Glutamatergic neuron (in vitro differentiated cells): Measurements from ENCODE around the gene NTHL1. TPM values are rescaled to one million over a fixed set of nuclear protein-coding genes. Genes with fewer than 3 reads are reported as not detected.
A peak's percentile ranks its signal among the peaks of the same experiment; 100 is the strongest.

Source experiments
- DNase-seq: peaks from one replicate; pipeline ENCODE4 v3.0.0; 2022
- H3K27ac Mint-ChIP-seq: one replicate; pipeline ENCODE4 v1.8.0; 2020; ENCODE audit warnings: mild to moderate bottlenecking, mixed read lengths, inconsistent platforms; ENCODE audit not compliant: unreplicated experiment
- H3K27me3 Mint-ChIP-seq: one replicate; pipeline ENCODE4 v1.8.0; 2020; ENCODE audit warnings: mild to moderate bottlenecking, moderate library complexity, mixed read lengths, inconsistent platforms; ENCODE audit not compliant: unreplicated experiment
- H3K36me3 Mint-ChIP-seq: one replicate; pipeline ENCODE4 v1.8.0; 2020; ENCODE audit warnings: mild to moderate bottlenecking, mixed read lengths, inconsistent platforms; ENCODE audit not compliant: unreplicated experiment
- H3K4me1 Mint-ChIP-seq: one replicate; pipeline ENCODE4 v1.8.0; 2020; ENCODE audit warnings: mild to moderate bottlenecking, low read depth, mixed read lengths, inconsistent platforms; ENCODE audit not compliant: unreplicated experiment
- H3K4me3 Mint-ChIP-seq: one replicate; pipeline ENCODE4 v1.8.0; 2020; ENCODE audit warnings: mild to moderate bottlenecking, mixed read lengths, inconsistent platforms; ENCODE audit not compliant: unreplicated experiment
- H3K9me3 Mint-ChIP-seq: one replicate; pipeline ENCODE4 v1.8.0; 2020; ENCODE audit warnings: mild to moderate bottlenecking, moderate library complexity, mixed read lengths, inconsistent platforms; ENCODE audit not compliant: unreplicated experiment
- total RNA-seq: library from RNA; stranded (reverse); fragmentation: NEBNext Ultra II Directional; extraction: Animal tissue kit (Norgen Biotek cat#: 25700); gene quantifications from one replicate; pipeline ENCODE4 v1.2.1, GENCODE V29; 2021; ENCODE audit not compliant: unreplicated experiment
- TF ChIP-seq, protein P1 (sequence below): fragments of 200-600 bp; sonication (generic); IDR thresholded peaks from one replicate; pipeline ENCODE4 v1.5.0; 2021; ENCODE audit not compliant: partially characterized antibody, unreplicated experiment

Gene NTHL1
- total RNA-seq, 1 donor from 2014 or later = 194 TPM

DNA sequence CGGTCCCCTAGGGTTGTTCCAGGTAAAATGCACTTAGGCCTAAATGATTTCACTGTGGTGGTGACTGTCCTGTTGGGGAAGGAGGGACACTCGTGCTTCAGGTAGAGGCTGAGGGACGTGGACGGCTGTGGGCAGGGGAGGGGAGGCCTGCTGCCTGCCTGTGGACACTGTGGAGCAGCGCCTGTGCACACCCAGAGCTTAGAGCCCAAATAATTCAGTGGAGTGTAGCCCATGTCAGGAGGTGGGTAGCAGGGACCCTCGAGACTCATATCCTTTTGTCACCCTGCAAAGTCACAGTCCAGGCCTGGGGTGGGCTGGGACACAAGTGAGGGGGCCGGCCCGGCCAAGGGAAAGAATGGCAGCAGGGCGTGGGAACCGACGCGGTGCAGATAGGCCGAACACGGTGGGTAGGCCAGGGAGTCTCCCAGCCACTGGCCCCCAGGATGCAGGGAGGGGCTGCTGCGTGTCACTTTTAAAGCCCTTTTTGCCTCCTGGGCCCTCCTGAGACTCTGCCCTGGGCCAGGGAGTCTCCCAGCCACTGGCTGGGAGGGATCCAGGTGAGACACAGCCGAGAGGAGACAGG is 21.7 kb downstream of the NTHL1 start:
- H3K27ac Mint-ChIP-seq = no peak overlapping the region
- H3K27me3 Mint-ChIP-seq = peaks cover 11% of the 10 kb centered on the region
- H3K36me3 Mint-ChIP-seq = no peaks in the 10 kb centered on the region
- TF ChIP-seq, protein P1, sequence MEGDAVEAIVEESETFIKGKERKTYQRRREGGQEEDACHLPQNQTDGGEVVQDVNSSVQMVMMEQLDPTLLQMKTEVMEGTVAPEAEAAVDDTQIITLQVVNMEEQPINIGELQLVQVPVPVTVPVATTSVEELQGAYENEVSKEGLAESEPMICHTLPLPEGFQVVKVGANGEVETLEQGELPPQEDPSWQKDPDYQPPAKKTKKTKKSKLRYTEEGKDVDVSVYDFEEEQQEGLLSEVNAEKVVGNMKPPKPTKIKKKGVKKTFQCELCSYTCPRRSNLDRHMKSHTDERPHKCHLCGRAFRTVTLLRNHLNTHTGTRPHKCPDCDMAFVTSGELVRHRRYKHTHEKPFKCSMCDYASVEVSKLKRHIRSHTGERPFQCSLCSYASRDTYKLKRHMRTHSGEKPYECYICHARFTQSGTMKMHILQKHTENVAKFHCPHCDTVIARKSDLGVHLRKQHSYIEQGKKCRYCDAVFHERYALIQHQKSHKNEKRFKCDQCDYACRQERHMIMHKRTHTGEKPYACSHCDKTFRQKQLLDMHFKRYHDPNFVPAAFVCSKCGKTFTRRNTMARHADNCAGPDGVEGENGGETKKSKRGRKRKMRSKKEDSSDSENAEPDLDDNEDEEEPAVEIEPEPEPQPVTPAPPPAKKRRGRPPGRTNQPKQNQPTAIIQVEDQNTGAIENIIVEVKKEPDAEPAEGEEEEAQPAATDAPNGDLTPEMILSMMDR = no peak
- no peak for DNase-seq
- H3K4me3 Mint-ChIP-seq = peak overlapping the region; percentile 52
- peaks cover 11% of the 10 kb centered on the region for H3K9me3 Mint-ChIP-seq
- peaks cover 6% of the 10 kb centered on the region for H3K4me1 Mint-ChIP-seq

DNA sequence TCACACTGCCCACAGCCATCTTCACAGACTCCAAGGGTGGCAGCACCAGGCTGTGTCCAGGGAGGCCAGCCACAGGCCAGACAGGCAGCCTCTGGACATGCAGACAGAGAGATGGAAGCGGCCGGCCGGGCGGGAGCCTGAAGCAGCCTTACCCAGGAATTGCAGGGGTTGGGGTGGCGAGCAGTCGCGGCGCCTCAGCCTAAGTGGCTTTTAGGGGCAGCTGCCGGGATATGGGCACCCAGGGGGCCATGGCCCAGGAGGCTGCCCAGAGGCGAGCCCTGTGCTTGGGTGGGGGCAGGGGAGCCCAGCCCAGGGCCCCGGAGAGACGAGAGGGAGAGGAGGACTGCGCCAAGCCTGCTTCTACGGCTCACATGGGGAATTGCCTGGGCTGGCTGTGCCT is 22.4 kb downstream of the NTHL1 start:
- Mint-ChIP-seq H3K36me3 (no peaks in the 10 kb centered on the region), H3K4me3 (peak overlapping the region; percentile 52), H3K27me3 (peaks cover 15% of the 10 kb centered on the region), H3K27ac (no peak overlapping the region), H3K9me3 (peaks cover 11% of the 10 kb centered on the region), H3K4me1 (peaks cover 6% of the 10 kb centered on the region)
- TF ChIP-seq, protein P1 = no peak
- no peak for DNase-seq

DNA sequence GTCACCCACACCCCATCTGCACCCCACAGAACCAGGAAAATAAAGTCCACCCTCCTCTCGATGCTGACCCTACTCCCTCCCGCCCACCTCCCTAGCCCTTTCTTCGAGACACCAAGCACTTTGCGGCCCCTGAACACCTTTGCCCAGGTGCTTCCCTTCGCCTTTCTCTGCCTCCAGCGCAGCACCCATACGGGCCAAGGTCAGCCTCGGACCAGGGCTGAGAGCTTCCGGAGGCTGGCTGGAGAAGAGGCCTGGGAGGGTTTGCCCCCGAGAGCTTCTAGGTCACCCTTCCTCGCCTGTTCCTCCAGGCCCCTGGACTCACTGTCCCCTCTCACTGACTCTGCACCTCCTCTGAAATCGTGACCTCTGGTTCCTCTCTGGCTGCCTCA is 23.6 kb downstream of the NTHL1 start:
- Mint-ChIP-seq H3K27me3 (peaks cover 18% of the 10 kb centered on the region), H3K4me3 (peak overlapping the region; percentile 88), H3K36me3 (no peaks in the 10 kb centered on the region), H3K4me1 (peaks cover 6% of the 10 kb centered on the region), H3K9me3 (peaks cover 10% of the 10 kb centered on the region), H3K27ac (peak overlapping the region; percentile 86)
- DNase-seq = no peak
- TF ChIP-seq, protein P1 = no peak

DNA sequence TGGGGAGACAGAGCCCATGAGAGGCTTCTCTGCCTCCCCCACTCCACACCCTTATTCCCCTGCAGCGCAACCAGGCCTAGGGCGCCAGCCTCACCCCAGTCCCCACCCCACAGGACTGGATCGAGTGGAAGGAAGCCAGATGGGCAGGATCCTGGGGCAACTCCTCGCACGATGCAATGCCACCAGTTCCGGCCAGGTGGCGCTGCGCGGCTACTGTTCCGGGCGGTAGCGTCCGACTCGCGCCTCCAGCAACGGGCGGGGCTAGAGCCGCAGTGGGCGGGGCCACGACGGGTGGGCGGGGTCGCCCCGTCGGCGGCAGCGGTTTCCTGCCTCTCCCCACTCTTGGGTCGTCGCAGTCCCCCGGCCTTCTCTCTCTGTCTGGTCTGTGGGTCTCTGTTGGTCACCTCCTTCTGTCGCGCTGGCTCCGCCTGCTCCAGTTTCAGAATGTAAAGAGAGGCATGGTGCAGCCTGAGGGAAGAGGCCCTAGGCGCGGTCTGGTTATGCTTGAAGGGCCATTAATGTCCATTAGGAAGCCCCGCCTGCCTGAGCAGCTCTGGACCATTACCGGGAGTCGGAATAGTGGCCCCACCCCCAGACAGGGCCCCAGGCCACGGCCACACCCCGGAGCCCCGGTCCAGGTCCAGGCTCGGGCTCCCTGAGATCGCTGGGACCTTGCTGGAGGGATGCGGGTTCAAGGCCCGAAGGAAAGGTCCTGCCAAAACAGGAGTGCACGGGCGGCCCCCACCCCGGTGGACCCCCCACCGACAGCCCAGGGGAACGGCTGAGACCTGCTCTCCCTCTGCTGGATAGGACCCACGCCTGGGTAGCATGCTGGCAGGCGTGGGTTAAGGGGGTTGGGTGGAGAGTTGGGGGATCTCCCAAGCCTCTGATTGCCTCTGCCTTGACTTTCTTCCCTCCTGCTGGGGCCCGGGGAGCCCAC is 24.3 kb downstream of the NTHL1 start:
- peak; percentile 98 for DNase-seq
- Mint-ChIP-seq H3K9me3 (peaks cover 10% of the 10 kb centered on the region), H3K36me3 (no peaks in the 10 kb centered on the region), H3K4me1 (peaks cover 7% of the 10 kb centered on the region), H3K27me3 (peaks cover 20% of the 10 kb centered on the region), H3K4me3 (peak overlapping the region; percentile 83), H3K27ac (peak overlapping the region; percentile 77)
- TF ChIP-seq, protein P1 = peak; percentile 98

DNA sequence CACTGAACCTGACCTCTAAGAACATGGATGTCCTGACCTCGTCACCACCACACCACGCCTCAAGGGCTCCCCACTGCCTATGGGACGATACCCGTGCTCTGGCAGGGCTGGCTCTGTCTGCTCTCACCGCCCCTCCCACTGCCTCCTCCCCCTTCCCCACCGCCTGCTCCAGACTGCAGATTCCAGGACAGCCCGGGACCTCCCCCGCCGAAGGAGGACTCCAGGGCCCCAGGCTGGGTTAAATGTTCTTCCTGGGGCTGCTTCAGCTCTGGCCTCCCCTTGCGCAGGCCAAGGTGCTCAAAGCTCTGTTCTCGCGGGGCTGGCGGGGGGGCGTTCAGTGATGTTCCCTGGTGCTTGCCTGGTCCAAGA is 24.9 kb downstream of the NTHL1 start:
- H3K27me3 Mint-ChIP-seq = peaks cover 21% of the 10 kb centered on the region
- peaks cover 7% of the 10 kb centered on the region for H3K4me1 Mint-ChIP-seq
- H3K27ac Mint-ChIP-seq = no peak overlapping the region
- H3K9me3 Mint-ChIP-seq = peaks cover 10% of the 10 kb centered on the region
- DNase-seq = no peak
- no peaks in the 10 kb centered on the region for H3K36me3 Mint-ChIP-seq
- H3K4me3 Mint-ChIP-seq = peak overlapping the region; percentile 69
- TF ChIP-seq, protein P1 = no peak
